SU-DHL-6 (cell line): ENCODE data around the gene AMER2.

ENCODE experiments used
- H2AFZ ChIP-seq: fragments of 200-600 bp; sonication (generic); 2 replicates; pipeline ENCODE4 v1.6.1; 2014; ENCODE audit warnings: low read depth, mild to moderate bottlenecking, moderate library complexity, mixed read lengths, antibody characterized with exemption, low read length; ENCODE audit not compliant: severe bottlenecking
- H3F3A ChIP-seq: fragments of 200-600 bp; shearing (Covaris generic); 2 replicates; pipeline ENCODE4 v1.6.0; 2016; ENCODE audit warnings: antibody characterized with exemption, mild to moderate bottlenecking; ENCODE audit not compliant: insufficient read depth
- H3K27ac ChIP-seq: fragments of 200-600 bp; sonication (generic); 2 replicates; pipeline ENCODE4 v1.5.1; 2016; ENCODE audit warnings: low read depth, mild to moderate bottlenecking, low read length, moderate library complexity, mixed read lengths
- H3K27me3 ChIP-seq: fragments of 200-600 bp; sonication (generic), shearing (Covaris generic); 2 replicates; pipeline ENCODE4 v1.6.0; 2014; ENCODE audit warnings: mild to moderate bottlenecking, low read length
- H3K36me3 ChIP-seq: fragments of 200-600 bp; sonication (generic); 2 replicates; pipeline ENCODE4 v1.6.1; 2014; ENCODE audit warnings: mild to moderate bottlenecking, low read length, mixed read lengths
- H3K4me2 ChIP-seq: fragments of 300-600, 200-600 bp; shearing (Covaris generic), sonication (generic); 2 replicates; pipeline ENCODE4 v1.6.0; 2014; ENCODE audit warnings: low read length, low read depth, mild to moderate bottlenecking; ENCODE audit not compliant: poor library complexity, severe bottlenecking
- H3K4me3 ChIP-seq: fragments of 200-600 bp; sonication (generic); 2 replicates; pipeline ENCODE4 v1.5.1; 2014; ENCODE audit warnings: antibody characterized with exemption, low read length, mild to moderate bottlenecking, mixed read lengths; ENCODE audit not compliant: insufficient read depth, poor library complexity, severe bottlenecking
- H3K79me2 ChIP-seq: fragments of 200-600 bp; sonication (generic); 2 replicates; pipeline ENCODE4 v1.6.1; 2014; ENCODE audit warnings: mild to moderate bottlenecking, low read length, moderate library complexity; ENCODE audit not compliant: insufficient read depth
- H3K9ac ChIP-seq: fragments of 200-600 bp; sonication (generic); 2 replicates; pipeline ENCODE4 v1.7.0; 2014; ENCODE audit warnings: mild to moderate bottlenecking, low read length
- H3K9me2 ChIP-seq: fragments of 200-600 bp; sonication (generic); replicated peaks from 2 replicates; pipeline ENCODE4 v1.6.1; 2014; ENCODE audit warnings: low read length; ENCODE audit not compliant: insufficient read depth
- H3K9me3 ChIP-seq: fragments of 200-600 bp; sonication (generic); 2 replicates; pipeline ENCODE4 v1.6.1; 2014; ENCODE audit warnings: low read length, mixed read lengths; ENCODE audit not compliant: insufficient read depth
- H4K20me1 ChIP-seq: fragments of 200-600 bp; sonication (generic); 2 replicates; pipeline ENCODE4 v1.6.1; 2014; ENCODE audit warnings: low read depth, mild to moderate bottlenecking, antibody characterized with exemption, low read length, moderate library complexity, mixed read lengths
- CTCF ChIP-seq: fragments of 200-600 bp; sonication (generic); IDR thresholded peaks from one replicate; pipeline ENCODE4 v1.5.1; 2017; ENCODE audit warnings: antibody characterized with exemption, mild to moderate bottlenecking, low read length, moderate library complexity; ENCODE audit not compliant: insufficient read depth, poor library complexity, severe bottlenecking
- EZH2phosphoT487 ChIP-seq: fragments of 200-600 bp; sonication (generic), shearing (Covaris generic); conservative IDR thresholded peaks from 2 replicates; pipeline ENCODE4 v1.6.1; 2018; ENCODE audit warnings: mild to moderate bottlenecking, antibody characterized with exemption, low read length, moderate library complexity, mixed read lengths

Gene AMER2

GRCh38 chr13:25215253-25215575 is 43.1 kb upstream of the AMER2 start:
- H3K4me2 ChIP-seq, result no peak overlapping the region
- no peak for TF ChIP-seq EZH2phosphoT487
- TF ChIP-seq CTCF, result no peak

GRCh38 chr13:25214491-25215252 is 42.6 kb upstream of the AMER2 start:
- no peak overlapping the region for H3K4me2 ChIP-seq

More at GRCh38 chr13:25215253-25215575, 43.1 kb upstream of the AMER2 start:
- no peaks in the 10 kb centered on the region for H3K36me3 ChIP-seq
- H3K27ac ChIP-seq, result no peak overlapping the region
- H3K79me2 ChIP-seq, result no peaks in the 10 kb centered on the region
- H3K4me3 ChIP-seq, result no peak overlapping the region
- H3K9me3 ChIP-seq, result no peaks in the 10 kb centered on the region
- no peak overlapping the region for H3K9ac ChIP-seq
- no peaks in the 10 kb centered on the region for H3K27me3 ChIP-seq
- no peaks in the 10 kb centered on the region for H4K20me1 ChIP-seq
- H2AFZ ChIP-seq, result no peak overlapping the region
- no peaks in the 10 kb centered on the region for H3K9me2 ChIP-seq
- no peaks in the 10 kb centered on the region for H3F3A ChIP-seq

GRCh38 chr13:25213715-25214114 is 41.6 kb upstream of the AMER2 start:
- Histone ChIP-seq H2AFZ (no peak overlapping the region), H3K79me2 (no peaks in the 10 kb centered on the region), H3K27me3 (no peaks in the 10 kb centered on the region), H3K27ac (no peak overlapping the region), H3K9me2 (no peaks in the 10 kb centered on the region), H3K4me2 (no peak overlapping the region), H3K9me3 (no peaks in the 10 kb centered on the region), H3K9ac (no peak overlapping the region), H3K4me3 (no peak overlapping the region), H3F3A (no peaks in the 10 kb centered on the region), H4K20me1 (no peaks in the 10 kb centered on the region), H3K36me3 (no peaks in the 10 kb centered on the region)
- TF ChIP-seq CTCF, result no peak

More at GRCh38 chr13:25214491-25215252, 42.6 kb upstream of the AMER2 start:
- no peaks in the 10 kb centered on the region for H3K79me2 ChIP-seq
- no peaks in the 10 kb centered on the region for H3K9me3 ChIP-seq
- H3K9ac ChIP-seq, result no peak overlapping the region
- TF ChIP-seq EZH2phosphoT487 (no peak), CTCF (no peak)
- no peak overlapping the region for H3K27ac ChIP-seq
- no peaks in the 10 kb centered on the region for H3F3A ChIP-seq
- no peak overlapping the region for H3K4me3 ChIP-seq
- H3K9me2 ChIP-seq, result no peaks in the 10 kb centered on the region
- H3K27me3 ChIP-seq, result no peaks in the 10 kb centered on the region
- no peaks in the 10 kb centered on the region for H3K36me3 ChIP-seq
- H4K20me1 ChIP-seq, result no peaks in the 10 kb centered on the region
- no peak overlapping the region for H2AFZ ChIP-seq
